H1 (cell line): Measurements from ENCODE around the gene TMIGD3. TPM values are rescaled to one million over a fixed set of nuclear protein-coding genes. Genes with fewer than 3 reads are reported as not detected.

Experiments
- CTCF ChIA-PET: fragments of 300-600 bp; sonication (Branson Sonifier 250); formaldehyde crosslinking; loops from one replicate; lab custom pipeline; 2021; ENCODE audit not compliant: partially characterized antibody; lab: Charles Lee
- POLR2A ChIA-PET: fragments of 300-600 bp; sonication (Branson Sonifier 250); formaldehyde crosslinking; loops from one replicate; lab custom pipeline; 2021; ENCODE audit warnings: inconsistent platforms; ENCODE audit not compliant: partially characterized antibody; lab: Charles Lee
- DNase-seq, 2 experiments: peaks; one replicate each; pipeline versions ENCODE4 v3.0.0 to v3.0.0-alpha.2; 2010 to 2022; ENCODE audit warnings: low spot score in 2 of 2, low read depth in 1 of 2, mixed read lengths in 1 of 2
- FAIRE-seq: peaks from 2 replicates; lab custom pipeline; 2011; peaks lifted over from hg19 to GRCh38; lab: Jason Lieb, UNC
- H2AFZ ChIP-seq: 2 replicates; pipeline ENCODE4 v1.8.1; 2012; ENCODE audit warnings: low read length, inconsistent platforms
- H2AK5ac ChIP-seq: 2 replicates; pipeline ENCODE4 v1.6.1; 2013; ENCODE audit warnings: low read depth, low read length
- H2BK120ac ChIP-seq: replicated peaks from 2 replicates; pipeline ENCODE3; 2013; ENCODE audit warnings: low read depth, low read length, inconsistent platforms
- H2BK12ac ChIP-seq: 2 replicates; pipeline ENCODE4 v1.6.1; 2013; ENCODE audit warnings: low read depth, low read length
- H2BK15ac ChIP-seq: 2 replicates; pipeline ENCODE4 v1.6.1; 2013; ENCODE audit warnings: low read length
- H2BK20ac ChIP-seq: 2 replicates; pipeline ENCODE4 v1.6.1; 2013; ENCODE audit warnings: low read length
- H2BK5ac ChIP-seq: 2 replicates; pipeline ENCODE4 v1.6.1; 2013; ENCODE audit warnings: low read depth, low read length
- H3K14ac ChIP-seq: 2 replicates; pipeline ENCODE4 v1.6.1; 2013; ENCODE audit warnings: inconsistent platforms; ENCODE audit not compliant: insufficient read length
- H3K18ac ChIP-seq: 2 replicates; pipeline ENCODE4 v1.6.1; 2013; ENCODE audit warnings: low read length; ENCODE audit errors: extremely low read depth
- H3K23ac ChIP-seq: 2 replicates; pipeline ENCODE4 v1.6.1; 2013; ENCODE audit warnings: inconsistent platforms; ENCODE audit not compliant: insufficient read length
- H3K23me2 ChIP-seq: 2 replicates; pipeline ENCODE4 v1.6.1; 2013; ENCODE audit warnings: low read depth, low read length
- H3K27ac ChIP-seq: 2 replicates; pipeline ENCODE4 v1.6.1; 2011; ENCODE audit warnings: low read depth, low read length, inconsistent platforms
- H3K27me3 ChIP-seq, 4 experiments: replicated peaks in 1 of 4; 1 replicate in 1 of 4; 2 replicates in 3 of 4; pipeline versions ENCODE4 v1.6.1 to v1.8.1; 2011 to 2013; ENCODE audit warnings: low read length in 3 of 4, mild to moderate bottlenecking in 3 of 4, inconsistent platforms in 2 of 4, mixed read lengths in 2 of 4, moderate library complexity in 1 of 4; ENCODE audit not compliant: control insufficient read depth in 3 of 4, insufficient read depth in 3 of 4; ENCODE audit errors: extremely low read depth in 1 of 4
- H3K36me3 ChIP-seq, 4 experiments: 2 replicates each; pipeline versions ENCODE4 v1.6.1 to v1.8.1; 2011 to 2013; ENCODE audit warnings: mild to moderate bottlenecking in 4 of 4, low read length in 3 of 4, moderate library complexity in 2 of 4, control low read depth in 1 of 4, inconsistent platforms in 1 of 4; ENCODE audit not compliant: insufficient read depth in 4 of 4, control insufficient read depth in 2 of 4
- H3K4ac ChIP-seq: replicated peaks from 2 replicates; pipeline ENCODE3; 2013; ENCODE audit warnings: low read length, low read depth, mixed read lengths, inconsistent platforms; ENCODE audit not compliant: insufficient read length
- H3K4me1 ChIP-seq, 4 experiments: replicated peaks in 1 of 4; 1 replicate in 1 of 4; 2 replicates in 3 of 4; pipeline versions ENCODE4 v1.6.1 to v1.8.1; 2011 to 2013; ENCODE audit warnings: low read length in 3 of 4, inconsistent platforms in 2 of 4, mixed read lengths in 1 of 4; ENCODE audit not compliant: insufficient read depth in 4 of 4, control insufficient read depth in 3 of 4
- H3K4me2 ChIP-seq, 2 experiments: 2 replicates each; pipeline versions ENCODE4 v1.6.1 to v1.8.1; 2011 to 2013; ENCODE audit warnings: low read depth in 2 of 2, low read length in 2 of 2, control low read depth in 1 of 2, inconsistent platforms in 1 of 2, mild to moderate bottlenecking in 1 of 2; ENCODE audit not compliant: insufficient read depth in 1 of 2
- H3K4me3 ChIP-seq, 4 experiments: fragments of 200-600, 300-600 bp in 1 of 4; sonication (generic), shearing (Covaris generic), sonication (Bioruptor Twin) in 1 of 4; 2 replicates each; pipeline versions ENCODE4 v1.5.1 to v1.8.1; 2011 to 2016; ENCODE audit warnings: low read length in 4 of 4, low read depth in 3 of 4, control low read depth in 2 of 4, inconsistent platforms in 2 of 4, mild to moderate bottlenecking in 2 of 4, mixed read lengths in 1 of 4, moderate library complexity in 1 of 4; ENCODE audit not compliant: insufficient read depth in 2 of 4; ENCODE audit errors: extremely low read depth in 1 of 4
- H3K56ac ChIP-seq: replicated peaks from 2 replicates; pipeline ENCODE3; 2013; ENCODE audit warnings: low read depth, mild to moderate bottlenecking, mixed read lengths, low read length, inconsistent platforms; ENCODE audit not compliant: insufficient read length
- H3K79me1 ChIP-seq: 2 replicates; pipeline ENCODE4 v1.6.1; 2013; ENCODE audit warnings: low read depth, low read length, control low read depth
- H3K79me2 ChIP-seq, 2 experiments: 2 replicates each; pipeline versions ENCODE4 v1.6.1 to v1.8.1; 2012 to 2013; ENCODE audit warnings: low read length in 2 of 2, mild to moderate bottlenecking in 2 of 2, inconsistent platforms in 1 of 2; ENCODE audit not compliant: insufficient read depth in 2 of 2, control insufficient read depth in 1 of 2
- H3K9ac ChIP-seq, 4 experiments: replicated peaks in 1 of 4; 1 replicate in 1 of 4; 2 replicates in 3 of 4; pipeline versions ENCODE4 v1.6.1 to v1.8.1; 2011 to 2013; ENCODE audit warnings: low read depth in 3 of 4, low read length in 3 of 4, control low read depth in 2 of 4, mild to moderate bottlenecking in 2 of 4, moderate library complexity in 2 of 4, inconsistent platforms in 1 of 4; ENCODE audit errors: extremely low read depth in 1 of 4
- H3K9me3 ChIP-seq, 2 experiments: 2 replicates each; pipeline versions ENCODE4 v1.6.1 to v1.8.1; 2012 to 2013; ENCODE audit warnings: mild to moderate bottlenecking in 2 of 2, moderate library complexity in 2 of 2, control low read depth in 1 of 2, inconsistent platforms in 1 of 2, low read depth in 1 of 2, low read length in 1 of 2, mixed read lengths in 1 of 2; ENCODE audit not compliant: insufficient read depth in 2 of 2
- H4K20me1 ChIP-seq, 2 experiments: replicated peaks in 1 of 2; 2 replicates each; pipeline versions ENCODE3 to v1.8.1; 2011 to 2013; ENCODE audit warnings: inconsistent platforms in 2 of 2, low read length in 2 of 2, mild to moderate bottlenecking in 1 of 2; ENCODE audit not compliant: insufficient read depth in 2 of 2, control insufficient read depth in 1 of 2
- H4K5ac ChIP-seq: 2 replicates; pipeline ENCODE4 v1.6.1; 2013; ENCODE audit warnings: low read length, low read depth, mixed read lengths, inconsistent platforms; ENCODE audit not compliant: insufficient read length
- H4K8ac ChIP-seq: 2 replicates; pipeline ENCODE4 v1.8.0; 2013; ENCODE audit warnings: mild to moderate bottlenecking, moderate library complexity, low read length, inconsistent platforms; ENCODE audit not compliant: insufficient read depth; ENCODE audit errors: extremely low read depth
- H4K91ac ChIP-seq: replicated peaks from 2 replicates; pipeline ENCODE3; 2013; ENCODE audit warnings: low read length, mixed read lengths, inconsistent platforms; ENCODE audit not compliant: insufficient read length
- ASH2L ChIP-seq: fragments of 200-600, 300-600 bp; sonication (generic); IDR thresholded peaks from one replicate; pipeline ENCODE4 v1.7.1; 2017; ENCODE audit warnings: low read length
- BRCA1 ChIP-seq: IDR thresholded peaks from 2 replicates; pipeline ENCODE4 v1.6.1; 2012; ENCODE audit warnings: low read depth, low read length, improper control_type of control experiment
- CBX8 ChIP-seq: fragments of 300-800, 300-1000 bp; sonication (generic); IDR thresholded peaks from 2 replicates; pipeline ENCODE4 v1.7.1; 2016; ENCODE audit warnings: low read depth, low read length, borderline replicate concordance
- CEBPB ChIP-seq: IDR thresholded peaks from 2 replicates; pipeline ENCODE4 v1.6.1; 2012; ENCODE audit warnings: low read depth, low read length
- EP300 ChIP-seq, 2 experiments: IDR thresholded peaks; 1 replicate in 1 of 2; 2 replicates in 1 of 2; pipeline ENCODE4 v1.6.1; 2011 to 2012; ENCODE audit warnings: low read depth in 2 of 2, low read length in 2 of 2, mild to moderate bottlenecking in 2 of 2, borderline replicate concordance in 1 of 2, inconsistent platforms in 1 of 2, moderate library complexity in 1 of 2
- GTF2F1 ChIP-seq: IDR thresholded peaks from 2 replicates; pipeline ENCODE4 v1.6.1; 2012; ENCODE audit warnings: low read depth, low read length, improper control_type of control experiment, borderline replicate concordance
- NANOG ChIP-seq: IDR thresholded peaks from 2 replicates; pipeline ENCODE4 v1.6.1; 2011; ENCODE audit warnings: low read length, low read depth, mild to moderate bottlenecking, inconsistent platforms; ENCODE audit not compliant: insufficient read depth, poor library complexity, severe bottlenecking
- SP1 ChIP-seq: IDR thresholded peaks from 2 replicates; pipeline ENCODE4 v1.6.1; 2011; ENCODE audit warnings: low read depth, low read length
- TAF7 ChIP-seq: optimal IDR thresholded peaks from 2 replicates; pipeline ENCODE3; 2011; ENCODE audit warnings: low read depth, mild to moderate bottlenecking, inconsistent platforms, low read length, moderate library complexity, borderline replicate concordance
- TCF12 ChIP-seq: IDR thresholded peaks from 2 replicates; pipeline ENCODE4 v1.6.1; 2011; ENCODE audit warnings: low read depth, mild to moderate bottlenecking, low read length
- TEAD4 ChIP-seq: IDR thresholded peaks from 2 replicates; pipeline ENCODE4 v1.6.1; 2012; ENCODE audit warnings: low read depth, low read length, inconsistent platforms, mixed read lengths
- YY1 ChIP-seq: IDR thresholded peaks from 2 replicates; pipeline ENCODE4 v1.6.1; 2011; ENCODE audit warnings: low read depth, mild to moderate bottlenecking, low read length
- WGBS, 2 experiments: shearing (Covaris generic) in 1 of 2; methylation state at CpG; one replicate each; pipeline versions ENCODE4 v1.1.6 to v1.1.7; 2013 to 2015; ENCODE audit warnings: low lambda C conversion rate in 2 of 2, mixed read lengths in 2 of 2, inconsistent platforms in 1 of 2, low coverage in 1 of 2, missing lambda C conversion rate in 1 of 2; ENCODE audit not compliant: insufficient replicate concordance in 2 of 2, insufficient coverage in 1 of 2, insufficient read length in 1 of 2; ENCODE audit errors: extremely low coverage in 1 of 2, missing lambda C conversion rate in 1 of 2; 5-methylcytosine and 5-hydroxymethylcytosine counted together
- polyA plus RNA-seq, 7 experiments: library from polyadenylated mRNA; depleted of rRNA in 3 of 7; stranded (reverse) in 5 of 7; unstranded in 2 of 7; fragments of >200 nt in 5 of 7; fragments of 200-250 nt in 2 of 7; gene quantifications; 1 replicate in 5 of 7; 2 replicates in 1 of 7; 4 replicates in 1 of 7; pipeline versions ENCODE4 v1.2.1 to v1.2.3, GENCODE V29; 2011 to 2013; ENCODE audit warnings: missing spikeins in 2 of 7, mixed read lengths in 2 of 7
- total RNA-seq: library from RNA; stranded (reverse); fragmentation: NEBNext Ultra II Directional; extraction: Animal tissue kit (Norgen Biotek cat#: 25700); gene quantifications from 2 replicates; pipeline ENCODE4 v1.2.1, GENCODE V29; 2021

TMIGD3 gene
- total and polyA plus RNA-seq, 2 of the 8 experiments (the other 6 are each of a cell fraction or from before 2014, with no cell fraction given): not detected

GRCh38 chr1:111453706-111454105, 49.7 kb downstream of the TMIGD3 start:
- H2BK15ac ChIP-seq: no peak overlapping the region
- H2BK5ac ChIP-seq: no peak overlapping the region
- no peak overlapping the region for H2BK12ac ChIP-seq
- ChIA-PET CTCF (interaction anchor here (0.8 to 2.3 kb wide), 4 partner anchors 9 to 28 kb away, joined by 3 to 8 read pairs (median 4); no protein-coding TSS in a partner anchor), POLR2A (interaction anchor here (1.6 to 3.3 kb wide), 2 partner anchors 9 to 11 kb away, joined by 5 to 13 read pairs; no protein-coding TSS in a partner anchor)
- no peak overlapping the region for H2AK5ac ChIP-seq
- H3K4me3 ChIP-seq: no peak overlapping the region
- TF ChIP-seq BRCA1 (no peak), TAF7 (no peak), ASH2L (no peak), EP300 (IDR thresholded peaks at IDR 0.05; ENCODE audit: borderline replicate concordance in 1 of 2, low read depth in 2 of 2, low read length in 2 of 2) (no peak), TCF12 (no peak), YY1 (no peak), NANOG (no peak), TEAD4 (no peak), CBX8 (no peak), SP1 (no peak), GTF2F1 (no peak), CEBPB (no peak)
- H3K79me1 ChIP-seq: peaks cover under 1% of the 10 kb centered on the region; the same call in 1 of the 2 replicates
- H3K23ac ChIP-seq: no peak overlapping the region
- WGBS, 2 experiments: 91% methylated on average over 3 of the region's 3 CpGs; no CpG with 5 or more reads in 1 of the 2 experiments
- H2AFZ ChIP-seq: no peak overlapping the region
- no peak overlapping the region for H3K9ac ChIP-seq
- FAIRE-seq: no peak
- no peak overlapping the region for H2BK20ac ChIP-seq
- no peak overlapping the region for H4K5ac ChIP-seq
- peaks cover 0 to 2% (median 1%) of the 10 kb centered on the region in 4 experiments; a peak in 3 of 7 replicates for H3K4me1 ChIP-seq
- H2BK120ac ChIP-seq: no peak overlapping the region
- no peak overlapping the region for H4K8ac ChIP-seq
- DNase-seq: no peak
- no peak overlapping the region for H3K18ac ChIP-seq
- H4K20me1 ChIP-seq: peaks cover 0 to 6% of the 10 kb centered on the region in 2 experiments
- H3K56ac ChIP-seq: no peak overlapping the region
- H3K14ac ChIP-seq: no peak overlapping the region
- no peak overlapping the region for H4K91ac ChIP-seq
- H3K9me3 ChIP-seq: no peaks in the 10 kb centered on the region
- H3K4me2 ChIP-seq: no peak overlapping the region
- H3K23me2 ChIP-seq: peaks cover 3% of the 10 kb centered on the region
- H3K36me3 ChIP-seq: peaks cover 9 to 44% (median 27%) of the 10 kb centered on the region in 4 experiments; a peak in 7 of 8 replicates
- no peaks in the 10 kb centered on the region for H3K27me3 ChIP-seq
- H3K27ac ChIP-seq: no peak overlapping the region
- H3K79me2 ChIP-seq: peaks cover 0 to 38% of the 10 kb centered on the region in 2 experiments
- no peak overlapping the region for H3K4ac ChIP-seq
